K562 (cell line): ENCODE results near the gene CTF1. TPM values are rescaled to one million over a fixed set of nuclear protein-coding genes. Genes with fewer than 3 reads are reported as not detected.
A peak's percentile ranks its signal among the peaks of the same experiment; 100 is the strongest.

Experiments
- ATF1 ChIP-seq, 2 experiments: fragments of 450-650 bp in 1 of 2; IDR thresholded peaks; 2 replicates each; pipeline ENCODE4 v1.6.1; 2016; ENCODE audit warnings: missing compliant biosample characterization in 1 of 2, missing genetic modification characterization in 1 of 2
- CSDE1 ChIP-seq, 2 experiments: fragments of 450-650 bp; IDR thresholded peaks; 2 replicates each; pipeline ENCODE4 v1.6.1; 2016; ENCODE audit warnings: mild to moderate bottlenecking in 1 of 2
- GABPB1 ChIP-seq: sonication (generic); formaldehyde crosslinking; IDR thresholded peaks from 2 replicates; pipeline ENCODE4 v1.8.0; 2022; ENCODE audit warnings: mild to moderate bottlenecking, missing genetic modification reagents
- GATA2 ChIP-seq: sonication (generic); formaldehyde crosslinking; IDR thresholded peaks from 2 replicates; pipeline ENCODE4 v1.4.0; 2020; ENCODE audit warnings: mild to moderate bottlenecking, missing genetic modification reagents
- GTF2E2 ChIP-seq: fragments of 200-800 bp; sonication (Bioruptor generic); IDR thresholded peaks from 2 replicates; pipeline ENCODE4 v1.6.1; 2016; ENCODE audit warnings: missing genetic modification characterization, missing compliant biosample characterization
- MAZ ChIP-seq, 2 experiments: fragments of 450-650 bp in 1 of 2; sonication (generic) in 1 of 2; formaldehyde crosslinking; IDR thresholded peaks in 1 of 2; conservative IDR thresholded peaks in 1 of 2; 2 replicates each; pipeline versions ENCODE4 v1.4.0 to v1.5.0; 2020; ENCODE audit warnings: mild to moderate bottlenecking in 1 of 2, missing genetic modification reagents in 1 of 2
- MXI1 ChIP-seq: IDR thresholded peaks from 2 replicates; pipeline ENCODE4 v1.6.1; 2011; ENCODE audit warnings: low read depth, mild to moderate bottlenecking, improper control_type of control experiment, low read length
- NCOR1 ChIP-seq: fragments of 450-650 bp; IDR thresholded peaks from 2 replicates; pipeline ENCODE4 v1.6.1; 2016; ENCODE audit warnings: mild to moderate bottlenecking, moderate library complexity
- NEUROD1 ChIP-seq: fragments of 150-350 bp; IDR thresholded peaks from 2 replicates; pipeline ENCODE4 v1.6.1; 2014; ENCODE audit warnings: borderline replicate concordance, low read length, low read depth; ENCODE audit not compliant: partially characterized antibody
- NFRKB ChIP-seq: fragments of 450-650 bp; IDR thresholded peaks from 2 replicates; pipeline ENCODE4 v1.6.1; 2016; ENCODE audit warnings: low read depth
- NFYB ChIP-seq: IDR thresholded peaks from 2 replicates; pipeline ENCODE4 v1.6.1; 2011; ENCODE audit warnings: mild to moderate bottlenecking, moderate library complexity; ENCODE audit not compliant: insufficient read length; ENCODE audit errors: extremely low read depth
- POLR2B ChIP-seq: fragments of 450-650 bp; IDR thresholded peaks from 2 replicates; pipeline ENCODE4 v1.6.1; 2018; ENCODE audit warnings: low read depth; ENCODE audit not compliant: partially characterized antibody
- PTRF ChIP-seq: fragments of 450-650 bp; IDR thresholded peaks from 2 replicates; pipeline ENCODE4 v1.6.1; 2016; ENCODE audit warnings: mild to moderate bottlenecking, missing genetic modification characterization, missing compliant biosample characterization
- SAP30 ChIP-seq: fragments of 200-600 bp; sonication (generic); IDR thresholded peaks from 2 replicates; pipeline ENCODE4 v1.6.1; 2012; ENCODE audit warnings: borderline replicate concordance, low read depth, mild to moderate bottlenecking, moderate library complexity, low read length, control low read depth, inconsistent platforms; ENCODE audit not compliant: insufficient read depth, poor library complexity, severe bottlenecking
- STAT5B ChIP-seq: fragments of 250-450 bp; sonication (Bioruptor Pico); IDR thresholded peaks from 2 replicates; pipeline ENCODE4 v1.8.0; 2021; ENCODE audit warnings: mild to moderate bottlenecking, inconsistent platforms
- XRCC4 ChIP-seq: IDR thresholded peaks from one replicate; pipeline ENCODE4 v1.6.1; 2011; ENCODE audit not compliant: insufficient read depth, insufficient read length; ENCODE audit errors: extremely low read depth
- ZNF134 ChIP-seq: fragments of 250-450 bp; sonication (Bioruptor Pico); conservative IDR thresholded peaks from 2 replicates; pipeline ENCODE4 v1.4.0; 2020
- polyA plus RNA-seq, 8 experiments: library from polyadenylated mRNA; depleted of rRNA in 4 of 8; stranded (reverse) in 5 of 8; unstranded in 3 of 8; fragments of >200 nt; fragmentation: Nextera tagmentation in 2 of 8; fragmentation: Illumina TruSeq in 1 of 8; extraction: Ambion mirVana in 2 of 8; extraction: Trizol in 1 of 8; gene quantifications; 2 replicates each; pipeline versions ENCODE4 v1.2.1 to v1.2.3, GENCODE V29; 2011 to 2014; ENCODE audit warnings: inconsistent platforms in 1 of 8, missing spikeins in 1 of 8
- total RNA-seq, 7 experiments: library from RNA; depleted of rRNA in 6 of 7; stranded (reverse); fragments of >200 nt in 6 of 7; fragmentation: Illumina TruSeq in 2 of 7; extraction: Trizol in 2 of 7; gene quantifications; 2 replicates each; pipeline versions ENCODE4 v1.2.1 to v1.2.3, GENCODE V29; 2011 to 2021; ENCODE audit warnings: low replicate concordance in 1 of 7
- TF ChIP-seq, protein P1 (sequence below): fragments of 250-450 bp; sonication (Bioruptor Pico); IDR thresholded peaks from 2 replicates; pipeline ENCODE4 v1.4.0; 2020
- TF ChIP-seq, protein P2 (sequence below): fragments of 450-650 bp; formaldehyde crosslinking; conservative IDR thresholded peaks from 2 replicates; pipeline ENCODE4 v1.4.0; 2022; ENCODE audit warnings: mild to moderate bottlenecking, missing genetic modification characterization
- TF ChIP-seq, protein P3 (sequence below): sonication (generic); formaldehyde crosslinking; IDR thresholded peaks from 2 replicates; pipeline ENCODE4 v1.8.1; 2023; ENCODE audit warnings: mild to moderate bottlenecking, missing genetic modification reagents, moderate library complexity
- TF ChIP-seq, protein P4 (sequence below): fragments of 200-400 bp; formaldehyde crosslinking; IDR thresholded peaks from 2 replicates; pipeline ENCODE4 v1.6.1; 2017; ENCODE audit warnings: mild to moderate bottlenecking, low read depth, low read length, moderate library complexity
- TF ChIP-seq, protein P5 (sequence below): fragments of 250-450 bp; sonication (Bioruptor Pico); IDR thresholded peaks from 2 replicates; pipeline ENCODE4 v1.5.0; 2021

CTF1 gene
- total and polyA plus RNA-seq, 9 of the 15 experiments (the other 6 are each of a cell fraction or from before 2014, with no cell fraction given) = 0.24 to 2.5 (median 0.44) TPM

DNA sequence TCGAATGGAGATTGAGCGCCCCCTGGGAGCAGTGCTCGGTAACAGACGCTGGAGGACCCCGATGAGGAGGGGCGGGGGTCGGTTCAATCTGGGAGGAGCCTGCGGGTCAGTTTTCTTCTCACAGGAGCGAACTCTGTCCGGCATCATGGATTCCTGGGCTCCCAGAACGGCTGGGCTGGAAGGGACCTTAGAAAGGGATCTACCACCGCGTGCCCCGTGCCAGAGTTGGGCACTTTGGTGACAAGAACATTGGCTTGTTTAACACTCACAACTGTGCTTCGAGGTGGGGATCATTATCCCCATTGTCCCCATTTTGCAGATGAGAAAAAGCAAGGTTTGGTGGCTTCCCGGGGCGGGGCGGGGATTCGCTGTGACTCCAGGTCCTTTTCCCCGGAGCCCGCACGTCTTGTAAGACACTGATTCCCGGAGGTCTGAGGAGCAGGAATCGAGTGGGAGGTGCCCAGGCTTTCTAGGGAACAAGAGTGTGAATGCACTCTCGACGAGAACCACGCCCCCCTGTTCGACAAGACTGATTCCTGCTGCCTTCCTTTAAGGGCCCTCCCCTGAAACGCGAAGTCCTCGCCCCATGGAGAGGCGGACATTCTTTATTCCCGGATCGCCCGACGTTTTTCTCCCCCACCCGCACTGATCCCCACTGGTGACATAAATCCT lies 25.5 kb downstream of the CTF1 start (continued):
- no peak for TF ChIP-seq GTF2E2 (tag)
- TF ChIP-seq PTRF (tag) = no peak
- TF ChIP-seq, protein P1, sequence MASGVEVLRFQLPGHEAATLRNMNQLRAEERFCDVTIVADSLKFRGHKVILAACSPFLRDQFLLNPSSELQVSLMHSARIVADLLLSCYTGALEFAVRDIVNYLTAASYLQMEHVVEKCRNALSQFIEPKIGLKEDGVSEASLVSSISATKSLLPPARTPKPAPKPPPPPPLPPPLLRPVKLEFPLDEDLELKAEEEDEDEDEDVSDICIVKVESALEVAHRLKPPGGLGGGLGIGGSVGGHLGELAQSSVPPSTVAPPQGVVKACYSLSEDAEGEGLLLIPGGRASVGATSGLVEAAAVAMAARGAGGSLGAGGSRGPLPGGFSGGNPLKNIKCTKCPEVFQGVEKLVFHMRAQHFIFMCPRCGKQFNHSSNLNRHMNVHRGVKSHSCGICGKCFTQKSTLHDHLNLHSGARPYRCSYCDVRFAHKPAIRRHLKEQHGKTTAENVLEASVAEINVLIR (CRISPR knock-in tag) = no peak
- TF ChIP-seq, protein P2, sequence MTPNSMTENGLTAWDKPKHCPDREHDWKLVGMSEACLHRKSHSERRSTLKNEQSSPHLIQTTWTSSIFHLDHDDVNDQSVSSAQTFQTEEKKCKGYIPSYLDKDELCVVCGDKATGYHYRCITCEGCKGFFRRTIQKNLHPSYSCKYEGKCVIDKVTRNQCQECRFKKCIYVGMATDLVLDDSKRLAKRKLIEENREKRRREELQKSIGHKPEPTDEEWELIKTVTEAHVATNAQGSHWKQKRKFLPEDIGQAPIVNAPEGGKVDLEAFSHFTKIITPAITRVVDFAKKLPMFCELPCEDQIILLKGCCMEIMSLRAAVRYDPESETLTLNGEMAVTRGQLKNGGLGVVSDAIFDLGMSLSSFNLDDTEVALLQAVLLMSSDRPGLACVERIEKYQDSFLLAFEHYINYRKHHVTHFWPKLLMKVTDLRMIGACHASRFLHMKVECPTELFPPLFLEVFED (CRISPR knock-in tag) = 0 out of 2 replicates have a peak, but pooled peaks have one; percentile 4
- no peak for TF ChIP-seq STAT5B
- no peak for TF ChIP-seq NEUROD1
- no peak for TF ChIP-seq NFRKB
- no peak for TF ChIP-seq CSDE1 (IDR thresholded peaks at IDR 0.05)
- TF ChIP-seq, protein P3, sequence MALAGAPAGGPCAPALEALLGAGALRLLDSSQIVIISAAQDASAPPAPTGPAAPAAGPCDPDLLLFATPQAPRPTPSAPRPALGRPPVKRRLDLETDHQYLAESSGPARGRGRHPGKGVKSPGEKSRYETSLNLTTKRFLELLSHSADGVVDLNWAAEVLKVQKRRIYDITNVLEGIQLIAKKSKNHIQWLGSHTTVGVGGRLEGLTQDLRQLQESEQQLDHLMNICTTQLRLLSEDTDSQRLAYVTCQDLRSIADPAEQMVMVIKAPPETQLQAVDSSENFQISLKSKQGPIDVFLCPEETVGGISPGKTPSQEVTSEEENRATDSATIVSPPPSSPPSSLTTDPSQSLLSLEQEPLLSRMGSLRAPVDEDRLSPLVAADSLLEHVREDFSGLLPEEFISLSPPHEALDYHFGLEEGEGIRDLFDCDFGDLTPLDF (CRISPR knock-in tag) = no peak
- TF ChIP-seq MXI1 = no peak
- no peak for TF ChIP-seq POLR2B
- peak; percentile 44 to 93; a peak in 3 of 4 replicates for TF ChIP-seq MAZ (CRISPR knock-in tag; conservative IDR thresholded peaks at IDR 0.05 in 1 of 2, IDR thresholded peaks at IDR 0.05 in 1 of 2)
- no peak for TF ChIP-seq NCOR1
- no peak for TF ChIP-seq XRCC4
- TF ChIP-seq, protein P4, sequence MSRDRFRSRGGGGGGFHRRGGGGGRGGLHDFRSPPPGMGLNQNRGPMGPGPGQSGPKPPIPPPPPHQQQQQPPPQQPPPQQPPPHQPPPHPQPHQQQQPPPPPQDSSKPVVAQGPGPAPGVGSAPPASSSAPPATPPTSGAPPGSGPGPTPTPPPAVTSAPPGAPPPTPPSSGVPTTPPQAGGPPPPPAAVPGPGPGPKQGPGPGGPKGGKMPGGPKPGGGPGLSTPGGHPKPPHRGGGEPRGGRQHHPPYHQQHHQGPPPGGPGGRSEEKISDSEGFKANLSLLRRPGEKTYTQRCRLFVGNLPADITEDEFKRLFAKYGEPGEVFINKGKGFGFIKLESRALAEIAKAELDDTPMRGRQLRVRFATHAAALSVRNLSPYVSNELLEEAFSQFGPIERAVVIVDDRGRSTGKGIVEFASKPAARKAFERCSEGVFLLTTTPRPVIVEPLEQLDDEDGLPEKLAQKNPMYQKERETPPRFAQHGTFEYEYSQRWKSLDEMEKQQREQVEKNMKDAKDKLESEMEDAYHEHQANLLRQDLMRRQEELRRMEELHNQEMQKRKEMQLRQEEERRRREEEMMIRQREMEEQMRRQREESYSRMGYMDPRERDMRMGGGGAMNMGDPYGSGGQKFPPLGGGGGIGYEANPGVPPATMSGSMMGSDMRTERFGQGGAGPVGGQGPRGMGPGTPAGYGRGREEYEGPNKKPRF = no peak
- no peak for TF ChIP-seq GATA2 (CRISPR knock-in tag)
- no peak for TF ChIP-seq ZNF134
- TF ChIP-seq, protein P5, sequence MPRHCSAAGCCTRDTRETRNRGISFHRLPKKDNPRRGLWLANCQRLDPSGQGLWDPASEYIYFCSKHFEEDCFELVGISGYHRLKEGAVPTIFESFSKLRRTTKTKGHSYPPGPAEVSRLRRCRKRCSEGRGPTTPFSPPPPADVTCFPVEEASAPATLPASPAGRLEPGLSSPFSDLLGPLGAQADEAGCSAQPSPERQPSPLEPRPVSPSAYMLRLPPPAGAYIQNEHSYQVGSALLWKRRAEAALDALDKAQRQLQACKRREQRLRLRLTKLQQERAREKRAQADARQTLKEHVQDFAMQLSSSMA (CRISPR knock-in tag) = no peak
- no peak for TF ChIP-seq NFYB
- TF ChIP-seq GABPB1 (CRISPR knock-in tag) = no peak
- TF ChIP-seq SAP30 = peak; percentile 69
- TF ChIP-seq ATF1 (CRISPR knock-in tag; IDR thresholded peaks at IDR 0.05) = no peak
- TF ChIP-seq ATF1 (tag; IDR thresholded peaks at IDR 0.05) = no peak
